Keratinocyte (primary cell): ENCODE results near the gene ZBTB48. TPM values are rescaled to one million over a fixed set of nuclear protein-coding genes. Genes with fewer than 3 reads are reported as not detected.

Source experiments
- DNase-seq: peaks from one replicate; pipeline ENCODE4 v3.0.0-alpha.2; 2011; ENCODE audit warnings: low read depth, missing footprints, low spot score
- FAIRE-seq: peaks from 2 replicates; lab custom pipeline; 2011; peaks lifted over from hg19 to GRCh38; lab: Jason Lieb, UNC
- H2AFZ ChIP-seq: 2 replicates; pipeline ENCODE4 v1.6.0; 2012; ENCODE audit warnings: low read length, control low read depth, inconsistent platforms; ENCODE audit not compliant: control insufficient read depth
- H3K27ac ChIP-seq: 2 replicates; pipeline ENCODE4 v1.5.1; 2011; ENCODE audit warnings: low read length; ENCODE audit not compliant: control insufficient read depth, insufficient read depth
- H3K27me3 ChIP-seq: 3 replicates; pipeline ENCODE4 v1.6.0; 2011; ENCODE audit warnings: low read length; ENCODE audit not compliant: control insufficient read depth, insufficient read depth; ENCODE audit errors: extremely low read depth
- H3K36me3 ChIP-seq, 2 experiments: 2 replicates in 1 of 2; 3 replicates in 1 of 2; pipeline ENCODE4 v1.5.1; 2011; ENCODE audit warnings: low read length in 2 of 2, mild to moderate bottlenecking in 1 of 2; ENCODE audit not compliant: control insufficient read depth in 2 of 2, insufficient read depth in 2 of 2; ENCODE audit errors: extremely low read depth in 1 of 2
- H3K4me1 ChIP-seq: 3 replicates; pipeline ENCODE4 v1.5.1; 2011; ENCODE audit warnings: low read length; ENCODE audit not compliant: control insufficient read depth, insufficient read depth; ENCODE audit errors: extremely low read depth
- H3K4me2 ChIP-seq: 3 replicates; pipeline ENCODE4 v1.6.0; 2011; ENCODE audit warnings: low read depth, low read length; ENCODE audit not compliant: control insufficient read depth, insufficient read depth; ENCODE audit errors: extremely low read depth
- H3K4me3 ChIP-seq, 3 experiments: fragments of 200-600 bp in 1 of 3; sonication (generic) in 1 of 3; 2 replicates in 2 of 3; 3 replicates in 1 of 3; pipeline ENCODE4 v1.5.1; 2011 to 2016; ENCODE audit warnings: low read length in 3 of 3, mild to moderate bottlenecking in 3 of 3, control low read depth in 2 of 3, inconsistent platforms in 1 of 3, low read depth in 1 of 3, mixed read lengths in 1 of 3, mixed run types in 1 of 3, moderate library complexity in 1 of 3; ENCODE audit not compliant: control insufficient read depth in 2 of 3, insufficient read depth in 2 of 3; ENCODE audit errors: extremely low read depth in 1 of 3
- H3K79me2 ChIP-seq: 2 replicates; pipeline ENCODE4 v1.6.0; 2012; ENCODE audit warnings: low read length; ENCODE audit not compliant: control insufficient read depth, insufficient read depth
- H3K9ac ChIP-seq: 3 replicates; pipeline ENCODE4 v1.6.0; 2011; ENCODE audit warnings: low read length; ENCODE audit not compliant: control insufficient read depth, insufficient read depth; ENCODE audit errors: extremely low read depth
- H3K9me1 ChIP-seq: 3 replicates; pipeline ENCODE4 v1.6.0; 2011; ENCODE audit warnings: low read length; ENCODE audit not compliant: control insufficient read depth, insufficient read depth; ENCODE audit errors: extremely low read depth
- H3K9me3 ChIP-seq: 2 replicates; pipeline ENCODE4 v1.5.1; 2012; ENCODE audit warnings: low read depth, low read length; ENCODE audit not compliant: control insufficient read depth
- H4K20me1 ChIP-seq: 3 replicates; pipeline ENCODE4 v1.6.0; 2011; ENCODE audit warnings: low read length; ENCODE audit not compliant: control insufficient read depth, insufficient read depth; ENCODE audit errors: extremely low read depth
- EZH2 ChIP-seq: IDR thresholded peaks from one replicate; pipeline ENCODE4 v1.6.1; 2012; ENCODE audit warnings: inconsistent platforms, mild to moderate bottlenecking, low read length, moderate library complexity
- dilution Hi-C: fragments of 300-500 bp; cut with MboI; formaldehyde crosslinking; loops from one replicate; pipeline ENCODE4 v1.7.0; 2020; ENCODE audit warnings: low sequenced_read_pairs; ENCODE audit not compliant: extremely low pct_ligation_motif_present
- polyA plus RNA-seq, 5 experiments: library from polyadenylated mRNA; depleted of rRNA in 3 of 5; stranded (reverse) in 3 of 5; stranded (forward) in 1 of 5; unstranded in 1 of 5; fragments of >200 nt; gene quantifications; 1 replicate in 1 of 5; 2 replicates in 3 of 5; 3 replicates in 1 of 5; pipeline versions ENCODE4 v1.2.1 to v1.2.3, GENCODE V29; 2011 to 2012; ENCODE audit warnings: missing spikeins in 2 of 5, low read depth in 1 of 5, low replicate concordance in 1 of 5
- TF ChIP-seq, protein P1 (sequence below), 3 experiments: IDR thresholded peaks in 1 of 3; conservative IDR thresholded peaks in 1 of 3; optimal IDR thresholded peaks in 1 of 3; 2 replicates in 2 of 3; 3 replicates in 1 of 3; pipeline versions ENCODE3 to v1.5.1; 2011; ENCODE audit warnings: low read length in 3 of 3, mild to moderate bottlenecking in 3 of 3, moderate library complexity in 2 of 3, control low read depth in 1 of 3, inconsistent platforms in 1 of 3; ENCODE audit not compliant: insufficient read depth in 2 of 3; ENCODE audit errors: extremely low read depth in 1 of 3

ZBTB48 gene
- polyA plus RNA-seq, 1 donor (not counting 4 experiments of a cell fraction or from before 2014, with no cell fraction given) = 10.9 TPM

DNA sequence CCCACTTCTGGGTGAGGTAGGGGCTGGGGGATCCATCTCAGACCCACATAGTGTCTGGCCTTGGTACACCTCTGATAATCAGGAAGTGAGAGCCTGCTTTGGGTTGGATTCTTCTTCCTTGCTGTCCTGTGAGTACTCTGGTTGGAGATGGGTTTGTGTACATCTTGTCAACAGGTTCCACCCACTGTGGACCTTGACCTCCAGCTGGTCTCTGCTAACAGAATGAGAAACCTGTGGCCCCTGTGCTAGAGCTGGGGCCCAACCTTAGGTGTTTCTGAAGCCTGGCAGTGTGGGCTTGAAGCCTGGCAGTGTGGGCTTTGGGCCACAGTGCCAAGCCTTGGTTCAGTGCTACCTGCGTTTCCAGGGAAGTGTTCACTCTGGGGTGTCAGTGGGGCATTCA is 2.6 kb downstream of the ZBTB48 start:
- peaks cover 0 to 16% of the 10 kb centered on the region in 2 experiments for H3K36me3 ChIP-seq
- peak overlapping the region; percentile 47 for H3K4me2 ChIP-seq
- H3K27me3 ChIP-seq = no peaks in the 10 kb centered on the region
- no peak overlapping the region for H2AFZ ChIP-seq
- no peak for TF ChIP-seq EZH2
- TF ChIP-seq, protein P1, sequence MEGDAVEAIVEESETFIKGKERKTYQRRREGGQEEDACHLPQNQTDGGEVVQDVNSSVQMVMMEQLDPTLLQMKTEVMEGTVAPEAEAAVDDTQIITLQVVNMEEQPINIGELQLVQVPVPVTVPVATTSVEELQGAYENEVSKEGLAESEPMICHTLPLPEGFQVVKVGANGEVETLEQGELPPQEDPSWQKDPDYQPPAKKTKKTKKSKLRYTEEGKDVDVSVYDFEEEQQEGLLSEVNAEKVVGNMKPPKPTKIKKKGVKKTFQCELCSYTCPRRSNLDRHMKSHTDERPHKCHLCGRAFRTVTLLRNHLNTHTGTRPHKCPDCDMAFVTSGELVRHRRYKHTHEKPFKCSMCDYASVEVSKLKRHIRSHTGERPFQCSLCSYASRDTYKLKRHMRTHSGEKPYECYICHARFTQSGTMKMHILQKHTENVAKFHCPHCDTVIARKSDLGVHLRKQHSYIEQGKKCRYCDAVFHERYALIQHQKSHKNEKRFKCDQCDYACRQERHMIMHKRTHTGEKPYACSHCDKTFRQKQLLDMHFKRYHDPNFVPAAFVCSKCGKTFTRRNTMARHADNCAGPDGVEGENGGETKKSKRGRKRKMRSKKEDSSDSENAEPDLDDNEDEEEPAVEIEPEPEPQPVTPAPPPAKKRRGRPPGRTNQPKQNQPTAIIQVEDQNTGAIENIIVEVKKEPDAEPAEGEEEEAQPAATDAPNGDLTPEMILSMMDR (optimal IDR thresholded peaks at IDR 0.05 in 1 of 3, IDR thresholded peaks at IDR 0.05 in 1 of 3, conservative IDR thresholded peaks at IDR 0.05 in 1 of 3; ENCODE audit: extremely low read depth in 1 of 3, insufficient read depth in 2 of 3, low read length in 3 of 3) = no peak
- peaks cover 12% of the 10 kb centered on the region for H4K20me1 ChIP-seq
- no peak overlapping the region for H3K27ac ChIP-seq
- peaks cover 31% of the 10 kb centered on the region for H3K4me1 ChIP-seq
- H3K4me3 ChIP-seq = no peak overlapping the region
- FAIRE-seq (no peak), DNase-seq (no peak)
- peaks cover 18% of the 10 kb centered on the region for H3K79me2 ChIP-seq
- no peak overlapping the region for H3K9ac ChIP-seq
- H3K9me3 ChIP-seq = no peaks in the 10 kb centered on the region
- dilution Hi-C loops = no loop called here
- H3K9me1 ChIP-seq = peaks cover 2% of the 10 kb centered on the region

DNA sequence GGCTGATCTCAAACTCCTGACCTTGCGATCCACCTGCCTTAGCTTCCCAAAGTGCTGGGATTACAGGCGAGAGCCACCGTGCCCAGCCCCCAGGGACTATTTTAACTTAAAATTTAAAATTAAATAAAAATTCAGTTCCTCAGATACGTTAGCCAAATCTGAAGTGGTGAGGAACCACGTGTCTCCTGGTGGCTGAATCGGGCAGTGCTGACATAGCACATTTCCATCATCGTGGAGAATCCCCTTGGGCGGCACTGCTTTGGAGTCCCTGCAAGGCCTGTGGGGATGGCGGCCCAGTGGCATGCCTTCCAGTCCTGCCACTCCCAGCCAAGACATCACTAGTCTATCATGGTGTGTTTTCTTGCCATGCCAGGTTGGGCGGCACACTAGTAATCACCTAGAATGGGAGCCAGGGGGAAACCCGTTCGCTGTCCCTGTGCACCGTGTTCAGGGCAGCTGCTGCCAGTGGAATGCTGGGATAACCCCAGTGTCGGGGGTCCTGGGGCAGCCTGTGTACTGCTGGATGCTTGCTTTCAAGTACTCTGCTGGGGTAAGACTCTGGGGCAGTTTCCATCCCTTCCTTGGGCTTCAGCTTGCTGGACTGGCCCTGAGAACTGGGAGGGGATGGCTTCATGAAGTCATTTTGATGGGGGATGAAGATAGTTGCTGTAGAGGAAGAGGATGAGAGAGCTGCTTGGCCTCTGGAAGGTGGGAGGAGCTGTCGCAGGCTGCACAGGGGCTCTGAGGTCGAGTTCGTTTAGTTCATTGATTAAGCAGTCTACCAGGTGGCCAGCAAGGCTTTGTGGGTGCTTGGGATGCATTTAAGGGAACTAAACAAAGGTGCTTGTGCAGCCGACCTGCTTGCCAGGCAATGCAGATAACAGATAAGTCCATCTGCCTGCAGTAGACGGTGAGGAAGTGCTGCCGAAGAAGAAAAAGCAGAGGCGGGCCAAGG is 4.6 kb downstream of the ZBTB48 start:
- dilution Hi-C loops = no loop called here
- no peak overlapping the region for H3K9ac ChIP-seq
- FAIRE-seq = no peak
- H3K36me3 ChIP-seq = peaks cover 6 to 22% of the 10 kb centered on the region in 2 experiments
- TF ChIP-seq, protein P1 (optimal IDR thresholded peaks at IDR 0.05 in 1 of 3, IDR thresholded peaks at IDR 0.05 in 1 of 3, conservative IDR thresholded peaks at IDR 0.05 in 1 of 3; ENCODE audit: extremely low read depth in 1 of 3, insufficient read depth in 2 of 3, low read length in 3 of 3) = peak in 2 of 3 experiments; percentile 9 to 18
- TF ChIP-seq EZH2 = no peak
- H3K4me1 ChIP-seq = peaks cover 47% of the 10 kb centered on the region
- peaks cover 18% of the 10 kb centered on the region for H3K79me2 ChIP-seq
- H3K27me3 ChIP-seq = no peaks in the 10 kb centered on the region
- no peak overlapping the region for H3K4me3 ChIP-seq
- H3K9me1 ChIP-seq = peaks cover 7% of the 10 kb centered on the region
- no peak overlapping the region for H2AFZ ChIP-seq
- H3K4me2 ChIP-seq = no peak overlapping the region
- no peaks in the 10 kb centered on the region for H3K9me3 ChIP-seq
- no peak overlapping the region for H3K27ac ChIP-seq
- H4K20me1 ChIP-seq = peaks cover 21% of the 10 kb centered on the region
- DNase-seq = no peak
